Activated naive CD4-positive, alpha-beta T cell (primary cell): ENCODE results near the gene WBP11.

Source experiments
- DNase-seq, 4 experiments: peaks; one replicate each; lab custom pipeline; 2025; lab: John Stamatoyannopoulos, UW

The WBP11 gene

GRCh38 chr12:14824012-14824634 lies 20.8 kb upstream of the WBP11 start:
- DNase-seq = no peak

DNA sequence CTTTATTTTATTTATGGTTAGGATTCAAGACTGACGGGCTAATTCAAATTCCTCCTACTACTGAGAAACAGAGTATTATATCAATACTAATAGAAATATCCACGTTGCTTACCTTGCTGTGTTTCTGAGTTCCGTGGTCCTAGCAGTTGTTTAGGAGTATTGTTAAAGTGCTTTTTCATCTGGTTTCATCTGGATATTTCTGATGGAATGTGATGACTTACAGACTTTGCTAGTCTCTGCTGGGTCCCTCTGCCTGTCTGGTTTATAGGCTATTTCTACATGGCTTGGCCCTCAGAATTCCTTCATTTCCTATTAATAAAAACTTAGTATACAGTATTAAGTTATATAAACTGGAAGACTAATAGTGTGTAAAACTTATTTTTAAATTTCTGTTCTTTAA lies 10.7 kb upstream of the WBP11 start, which contains the start of gene SMCO3:
Gene SMCO3 (minus strand): TSS at position 169 of the 400 bp plus-strand sequence. CDS start 7,502 bp downstream, outside the sequence.
- DNase-seq = no peak

DNA sequence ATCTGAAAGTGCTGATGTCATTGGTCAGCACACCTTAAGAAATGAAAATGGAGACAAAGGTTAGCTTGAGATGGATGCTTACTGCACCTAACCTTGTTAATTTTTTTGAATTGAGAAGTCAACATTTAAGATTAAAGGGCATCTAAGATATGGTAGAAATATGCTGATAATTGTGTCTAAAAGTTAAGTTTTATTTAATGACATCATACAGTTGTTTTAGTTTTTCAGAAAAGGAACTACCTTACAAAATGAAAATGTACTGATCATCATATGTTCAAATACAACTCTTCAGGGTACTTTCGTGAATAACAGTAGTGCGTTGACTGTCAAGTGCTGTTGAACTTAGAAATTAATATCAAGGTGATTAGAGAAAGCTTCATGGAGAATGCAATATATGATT lies 8.2 kb upstream of the WBP11 start:
- DNase-seq = no peak

DNA sequence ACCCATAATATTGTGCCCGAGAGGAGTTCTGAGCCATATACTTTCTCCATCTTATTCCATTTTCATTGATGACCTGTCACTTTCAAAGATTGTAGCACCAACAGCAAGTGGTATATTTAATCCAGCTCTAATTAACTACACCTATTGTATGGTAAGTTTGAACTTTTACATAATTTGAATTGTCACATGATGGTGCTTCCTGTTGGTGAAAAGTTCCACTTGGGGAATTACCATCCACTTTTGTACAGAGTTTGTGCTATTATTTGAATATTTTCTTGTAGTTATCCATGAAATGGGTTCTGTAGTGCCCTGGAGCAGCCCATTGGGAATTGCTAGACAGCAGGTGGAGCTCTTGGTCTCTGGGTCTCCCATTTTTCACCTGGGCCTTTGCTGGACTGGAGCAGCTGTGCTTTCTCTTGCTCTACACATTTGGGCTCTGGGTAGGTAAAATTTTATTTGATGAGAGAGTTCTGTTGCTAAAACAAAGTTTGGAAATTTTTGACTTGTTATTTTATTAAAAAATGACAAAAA lies 7.7 kb upstream of the WBP11 start:
- no peak for DNase-seq

DNA sequence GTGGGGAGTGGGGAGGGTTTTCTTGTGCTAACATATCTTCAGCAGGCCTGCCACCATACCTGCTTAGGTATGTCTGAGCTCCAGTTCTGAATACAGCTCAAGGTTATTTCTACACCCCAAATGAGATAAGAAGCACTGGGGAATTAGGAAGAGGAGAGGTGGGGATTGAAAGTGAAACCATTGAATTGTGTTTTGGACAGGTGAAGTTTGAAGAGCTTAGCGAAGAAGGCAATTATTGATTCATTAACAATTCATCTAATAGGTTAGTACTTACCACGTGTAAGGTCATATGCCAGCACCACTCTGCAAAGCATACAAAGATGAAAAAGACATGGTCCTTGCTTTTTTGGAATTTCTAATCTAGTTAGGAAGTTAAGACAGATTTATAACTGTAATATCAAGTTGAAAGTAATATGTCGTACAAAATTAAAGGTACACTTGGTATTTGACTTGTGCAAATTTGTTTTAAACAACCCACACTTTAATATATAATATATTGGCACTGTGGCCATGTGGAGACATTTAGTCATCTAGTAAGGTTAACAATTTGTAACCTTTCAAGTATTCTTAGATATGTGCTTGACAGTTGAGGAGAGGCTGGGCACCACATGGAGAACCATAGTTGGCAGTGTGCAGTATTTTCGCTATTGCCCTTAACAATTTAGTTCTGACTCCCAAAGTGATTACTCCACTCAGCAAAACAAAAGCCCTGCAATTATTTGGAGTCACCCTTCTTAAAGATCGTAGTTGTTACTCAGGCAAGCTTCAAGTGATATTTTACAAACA lies 7.1 kb upstream of the WBP11 start:
- no peak for DNase-seq

GRCh38 chr12:14803830-14804160 lies 517 bp upstream of the WBP11 start:
- no peak for DNase-seq

DNA sequence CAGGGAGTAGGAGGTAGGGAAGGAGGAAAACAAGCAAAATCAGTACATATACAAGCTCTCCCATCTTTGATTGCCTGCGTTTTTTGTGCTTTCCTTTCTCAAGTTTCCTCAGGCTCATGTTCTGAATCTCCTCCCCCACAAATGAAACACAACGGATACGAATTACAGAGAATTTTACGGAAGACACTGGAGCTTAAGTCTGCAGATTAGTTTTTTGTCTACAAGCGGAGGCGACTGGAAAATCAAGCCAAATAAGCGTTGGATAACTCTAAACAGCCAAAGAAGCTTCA lies 612 bp downstream of the WBP11 start:
- no peak for DNase-seq

DNA sequence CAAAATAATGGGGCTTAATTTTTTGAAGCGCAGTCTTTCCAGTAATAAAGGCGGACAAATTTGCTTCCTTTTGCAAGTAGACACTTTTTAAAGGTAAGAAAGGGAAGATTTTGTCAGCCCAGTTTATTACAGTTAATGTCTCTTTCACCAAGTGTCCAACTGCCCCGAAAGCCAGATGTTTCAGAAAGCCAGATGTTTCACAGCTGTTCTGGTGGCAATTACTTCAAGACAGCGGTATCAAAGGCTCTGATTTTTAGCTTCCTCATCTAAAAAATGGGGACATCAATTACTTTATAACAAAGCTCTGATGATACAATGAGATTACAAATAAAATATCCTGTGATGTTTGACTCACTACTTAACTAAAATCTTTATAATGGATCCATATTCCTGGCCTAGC lies 1.0 kb downstream of the WBP11 start:
- DNase-seq = no peak

- no peak for DNase-seq
Observed at GRCh38 chr12:14795028-14795448, 8.2 kb downstream of the WBP11 start.

DNA sequence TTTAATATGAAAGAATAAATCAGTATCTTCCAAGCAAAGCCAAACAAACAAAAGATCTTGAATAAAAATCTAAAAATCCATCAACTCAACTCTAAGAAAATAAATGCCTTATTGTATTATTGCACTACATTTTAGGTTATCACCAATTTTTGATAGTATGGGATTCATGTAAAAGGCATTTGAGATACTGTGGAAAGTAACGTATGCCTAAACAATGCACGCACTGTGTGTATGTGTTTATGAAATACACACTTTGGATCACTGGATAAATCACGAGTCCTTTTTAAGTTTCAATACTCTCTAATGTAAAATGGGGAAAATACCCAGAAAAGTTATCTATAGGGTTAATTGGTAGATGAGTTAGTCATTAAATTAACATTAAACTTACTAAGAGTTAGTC lies 17.7 kb downstream of the WBP11 start:
- DNase-seq = no peak

DNA sequence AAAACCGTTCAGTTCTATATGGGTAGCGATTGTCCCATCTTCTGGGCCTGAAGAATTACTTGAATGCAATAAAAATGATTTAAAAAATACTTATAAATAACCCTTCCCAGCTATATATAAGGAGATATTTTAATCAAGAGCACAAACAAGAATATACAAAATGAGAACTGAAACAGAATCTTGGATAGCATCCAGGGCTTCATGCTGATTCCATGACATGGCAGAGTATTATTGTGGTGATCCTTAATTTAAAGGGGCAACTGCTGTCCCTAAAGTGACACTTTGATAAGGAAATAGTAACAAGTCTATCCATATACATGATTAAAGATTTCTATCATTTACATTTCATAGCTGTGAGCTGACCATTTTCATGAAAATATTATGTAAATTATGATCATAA lies 18.8 kb downstream of the WBP11 start:
- no peak for DNase-seq

DNA sequence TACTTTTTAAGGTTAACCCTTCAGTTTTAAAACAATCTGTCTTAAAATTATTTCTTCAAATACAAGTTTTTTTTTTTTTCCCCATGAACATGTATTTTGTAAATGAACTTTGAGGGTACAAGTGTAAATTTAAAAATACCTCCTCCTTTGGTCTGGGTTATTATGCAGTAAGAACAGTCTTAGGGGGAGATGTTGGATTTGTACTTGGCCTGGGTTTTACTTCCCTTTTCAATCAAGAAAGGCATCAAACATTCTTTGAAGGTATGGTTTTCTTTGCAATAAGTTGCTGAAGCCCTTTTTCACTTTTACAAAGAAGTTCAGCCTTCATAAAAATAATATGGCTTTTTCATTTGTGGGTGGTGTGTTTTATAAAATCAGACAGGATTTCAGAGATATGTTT lies 20.5 kb downstream of the WBP11 start:
- no peak for DNase-seq

DNA sequence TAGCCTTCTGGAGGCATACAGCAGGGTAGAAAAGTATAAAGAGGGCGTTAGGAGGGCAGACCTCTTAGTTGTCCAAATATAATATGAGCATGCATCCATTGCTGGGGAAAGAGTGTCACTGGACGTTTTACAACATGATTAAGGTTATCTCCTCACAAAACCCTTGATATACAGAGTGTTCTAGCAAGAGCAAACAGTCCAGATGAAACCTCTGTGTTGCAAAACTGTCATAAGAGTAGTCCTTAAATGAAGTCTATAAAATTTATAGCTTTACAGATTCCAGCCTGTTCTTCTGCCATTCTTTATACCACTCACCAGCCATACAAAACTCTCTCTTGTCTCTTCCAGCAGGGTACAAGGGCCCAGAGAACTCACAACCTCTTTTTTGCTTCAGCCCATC lies 21.7 kb downstream of the WBP11 start:
- DNase-seq = no peak

- DNase-seq = no peak
Observed at GRCh38 chr12:14780859-14781258, 22.4 kb downstream of the WBP11 start.

DNA sequence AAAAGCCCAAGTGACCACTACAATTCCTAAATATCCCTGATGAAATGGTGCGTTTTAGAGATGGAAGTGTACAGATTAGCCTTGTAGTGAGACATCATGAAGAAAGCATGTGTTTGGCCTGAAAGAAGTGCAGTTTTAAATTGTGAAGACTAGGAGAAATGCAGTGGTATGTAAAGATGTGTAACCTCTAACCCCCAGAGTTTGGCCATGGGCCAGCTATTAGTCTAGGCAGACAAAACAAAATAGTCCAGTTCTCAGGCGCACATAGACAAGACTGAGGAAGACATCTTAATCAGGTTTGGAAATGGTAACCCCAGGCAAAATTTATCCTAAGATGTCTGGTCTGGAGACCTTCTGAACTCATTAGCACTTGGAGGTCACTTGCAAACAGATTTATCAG lies 23.4 kb downstream of the WBP11 start:
- no peak for DNase-seq

DNA sequence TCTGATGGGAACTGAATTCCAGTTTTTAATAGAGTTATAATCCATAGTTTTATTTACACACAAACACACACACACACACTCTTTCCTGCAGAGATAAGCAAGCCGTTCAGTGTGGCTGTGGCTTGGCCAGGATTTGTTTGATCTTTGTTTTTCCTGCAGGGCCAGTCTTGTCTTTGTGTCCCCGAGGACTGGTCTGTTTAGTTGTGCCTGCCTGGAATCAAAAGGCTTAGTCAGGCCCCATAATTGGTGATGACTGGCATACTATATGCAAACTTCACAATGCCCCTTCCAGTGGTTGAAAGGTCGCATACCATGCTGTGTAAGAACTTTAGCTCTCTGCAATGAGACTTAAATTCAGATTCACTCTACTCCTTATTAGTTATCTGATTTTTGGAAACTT lies 26.0 kb downstream of the WBP11 start:
- no peak for DNase-seq

GRCh38 chr12:14776236-14776961 lies 26.9 kb downstream of the WBP11 start:
- DNase-seq = no peak

- no peak for DNase-seq
Observed at GRCh38 chr12:14775636-14775980, 27.7 kb downstream of the WBP11 start.

DNA sequence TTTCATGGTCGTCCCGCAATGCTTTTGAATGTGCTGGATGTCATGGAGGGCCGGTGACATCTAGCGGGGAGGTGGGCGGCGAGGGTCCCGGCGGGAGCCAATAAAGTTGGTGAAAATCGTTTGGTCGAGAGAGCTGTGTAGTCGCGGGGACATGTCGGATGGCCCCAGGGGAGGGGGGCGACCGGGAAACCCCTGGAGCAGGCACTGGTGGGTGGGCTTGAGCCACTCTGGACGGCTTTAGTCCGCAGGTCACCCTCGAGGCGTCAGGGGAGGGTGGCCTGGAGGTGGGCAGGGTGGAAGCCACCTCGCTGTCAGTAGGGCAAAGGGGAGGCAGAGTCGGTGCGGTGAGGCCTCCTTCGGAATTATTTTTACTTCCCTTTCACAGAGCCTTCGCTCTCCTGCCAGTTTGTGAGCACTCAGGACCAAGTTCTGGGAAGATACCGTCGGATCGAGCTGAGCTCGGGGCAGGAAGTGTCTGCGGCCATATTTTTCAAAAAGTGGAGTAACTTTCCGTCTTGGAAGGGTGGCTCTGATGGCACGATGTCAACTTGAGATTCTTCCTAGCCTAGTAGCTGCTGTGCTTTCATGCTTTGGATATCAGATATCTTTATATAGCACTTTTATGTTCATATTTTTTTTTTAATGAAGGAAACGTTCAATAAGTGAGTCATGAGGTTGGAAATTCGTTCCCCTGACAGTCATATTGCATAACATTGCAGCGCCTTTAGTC lies 28.2 kb downstream of the WBP11 start:
- peak in 1 of 4 experiments; percentile 27 for DNase-seq

DNA sequence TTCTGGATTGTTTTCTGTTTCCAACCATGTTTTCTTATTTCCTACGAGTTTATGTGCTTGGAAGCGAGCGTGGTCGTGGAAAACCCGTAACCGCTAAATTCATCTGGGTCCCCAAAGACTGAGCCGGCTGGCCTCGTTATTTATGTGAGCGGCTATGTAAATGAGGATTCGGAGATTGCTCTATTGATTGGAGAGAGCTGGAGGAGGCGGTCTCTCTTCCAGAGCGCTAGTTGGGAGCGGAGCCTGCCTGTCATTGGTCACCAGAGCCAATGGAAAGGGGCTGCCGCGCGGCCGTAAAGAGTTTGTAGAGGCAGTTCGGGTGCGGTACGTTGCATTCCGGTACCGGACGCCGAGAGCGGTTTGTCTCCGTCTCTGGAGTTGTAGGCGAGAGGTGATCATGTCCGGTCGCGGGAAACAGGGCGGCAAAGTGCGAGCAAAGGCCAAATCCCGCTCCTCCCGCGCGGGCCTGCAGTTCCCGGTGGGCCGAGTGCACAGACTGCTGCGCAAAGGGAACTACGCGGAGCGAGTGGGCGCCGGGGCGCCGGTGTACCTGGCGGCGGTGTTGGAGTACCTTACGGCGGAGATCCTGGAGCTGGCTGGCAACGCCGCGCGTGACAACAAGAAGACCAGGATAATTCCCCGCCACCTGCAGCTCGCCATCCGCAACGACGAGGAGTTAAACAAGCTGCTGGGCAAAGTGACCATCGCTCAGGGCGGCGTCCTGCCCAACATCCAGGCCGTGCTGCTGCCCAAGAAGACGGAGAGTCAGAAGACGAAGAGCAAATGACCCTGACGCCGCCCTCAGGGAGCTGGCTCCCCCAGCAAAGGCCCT lies 29.0 kb downstream of the WBP11 start:
- peak; percentile 58 to 78 (median 68) for DNase-seq

- peak in 2 of 4 experiments; percentile 36 to 47 for DNase-seq
Observed at GRCh38 chr12:14773685-14774073, 29.6 kb downstream of the WBP11 start.

- DNase-seq = no peak
Observed at GRCh38 chr12:14772946-14773345, 30.3 kb downstream of the WBP11 start.
